HT1080 (cell line): ENCODE measurements around the gene CR1L. TPM values are rescaled to one million over a fixed set of nuclear protein-coding genes. Genes with fewer than 3 reads are reported as not detected.
"Not testable (repeated sequence)": the region's sequence is repeated elsewhere in the genome, so short reads cannot be mapped to it uniquely, and the experiment has no call there.

Experiments used
- DNase-seq: peaks from one replicate; pipeline ENCODE4 v3.0.0-alpha.2; 2015; ENCODE audit warnings: low read depth
- polyA plus RNA-seq, 2 experiments: library from polyadenylated mRNA; depleted of rRNA; stranded (reverse); fragments of >200 nt; gene quantifications; 2 replicates each; pipeline ENCODE4 v1.2.3, GENCODE V29; 2015
- total RNA-seq: library from RNA; depleted of rRNA; stranded (reverse); fragments of >200 nt; shearing (Covaris generic); gene quantifications from 2 replicates; pipeline ENCODE4 v1.2.3, GENCODE V29; 2014; rRNA removed

Gene CR1L
- total RNA-seq, result not detected in 2 replicates
- polyA plus RNA-seq (2015; cell fraction: cytosol; rRNA removed), result not detected in 2 replicates
- not detected in 2 replicates for polyA plus RNA-seq (2015; cell fraction: nucleus; rRNA removed)

DNA sequence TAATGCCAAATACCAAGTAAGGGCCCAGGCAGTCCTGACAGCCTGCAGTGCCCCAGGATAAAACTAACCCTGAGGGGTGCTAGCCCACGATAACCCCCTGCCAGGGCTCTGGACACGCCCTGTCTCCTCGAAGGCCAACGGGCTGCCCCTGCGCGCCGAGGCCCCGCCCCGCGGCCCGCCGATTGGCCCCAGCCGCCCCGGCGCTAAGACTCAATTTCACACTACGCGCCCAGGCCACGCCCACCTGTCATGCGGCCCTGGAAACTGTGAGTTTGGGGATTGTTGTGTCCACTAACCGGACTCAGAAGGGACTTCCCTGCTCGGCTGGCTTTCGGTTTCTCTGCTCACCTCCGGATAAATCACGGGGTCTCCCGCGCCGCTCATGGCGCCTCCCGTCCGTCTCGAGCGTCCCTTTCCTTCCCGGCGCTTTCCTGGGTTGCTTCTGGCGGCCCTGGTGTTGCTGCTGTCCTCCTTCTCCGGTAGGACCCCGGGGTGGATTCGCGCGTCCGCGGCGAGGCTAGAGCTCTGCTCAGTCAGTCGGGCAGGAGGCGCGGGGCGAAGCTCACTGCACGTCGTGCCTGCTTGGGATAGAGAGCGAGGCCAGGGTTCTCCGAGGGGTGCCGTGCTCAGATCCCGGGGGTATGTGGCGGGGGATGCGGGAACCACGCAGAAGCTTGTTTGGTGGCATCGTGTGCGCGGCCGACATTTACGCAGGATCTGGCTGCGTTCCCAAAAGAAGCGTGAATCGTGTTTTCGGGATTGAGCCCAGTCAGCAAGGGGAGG is at the start of gene CR1L:
TSS of gene CR1L (plus strand) at position 282 of the 783 bp plus-strand sequence. CDS start at position 383, 101 bp downstream.
- no peak for DNase-seq

DNA sequence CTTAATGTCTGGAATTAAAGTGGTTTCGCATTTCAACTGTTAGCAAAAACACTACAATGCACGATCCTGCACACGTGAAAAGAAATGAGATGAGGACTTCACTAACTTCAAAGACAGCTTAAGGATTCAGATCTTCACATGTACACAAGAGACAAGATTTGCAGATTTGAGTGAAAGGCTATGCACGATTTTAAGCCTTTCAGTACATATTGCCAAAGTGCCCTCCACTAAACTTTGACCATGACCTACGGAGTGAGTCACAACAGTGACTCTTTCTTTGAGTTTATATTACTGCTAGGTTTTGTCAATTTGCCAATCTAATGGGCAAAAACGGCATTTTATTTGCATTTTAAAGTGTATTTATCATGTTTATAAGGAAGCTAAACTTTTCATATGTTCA is 41.2 kb upstream of the CR1L start:
- DNase-seq, result peak; percentile 12

DNA sequence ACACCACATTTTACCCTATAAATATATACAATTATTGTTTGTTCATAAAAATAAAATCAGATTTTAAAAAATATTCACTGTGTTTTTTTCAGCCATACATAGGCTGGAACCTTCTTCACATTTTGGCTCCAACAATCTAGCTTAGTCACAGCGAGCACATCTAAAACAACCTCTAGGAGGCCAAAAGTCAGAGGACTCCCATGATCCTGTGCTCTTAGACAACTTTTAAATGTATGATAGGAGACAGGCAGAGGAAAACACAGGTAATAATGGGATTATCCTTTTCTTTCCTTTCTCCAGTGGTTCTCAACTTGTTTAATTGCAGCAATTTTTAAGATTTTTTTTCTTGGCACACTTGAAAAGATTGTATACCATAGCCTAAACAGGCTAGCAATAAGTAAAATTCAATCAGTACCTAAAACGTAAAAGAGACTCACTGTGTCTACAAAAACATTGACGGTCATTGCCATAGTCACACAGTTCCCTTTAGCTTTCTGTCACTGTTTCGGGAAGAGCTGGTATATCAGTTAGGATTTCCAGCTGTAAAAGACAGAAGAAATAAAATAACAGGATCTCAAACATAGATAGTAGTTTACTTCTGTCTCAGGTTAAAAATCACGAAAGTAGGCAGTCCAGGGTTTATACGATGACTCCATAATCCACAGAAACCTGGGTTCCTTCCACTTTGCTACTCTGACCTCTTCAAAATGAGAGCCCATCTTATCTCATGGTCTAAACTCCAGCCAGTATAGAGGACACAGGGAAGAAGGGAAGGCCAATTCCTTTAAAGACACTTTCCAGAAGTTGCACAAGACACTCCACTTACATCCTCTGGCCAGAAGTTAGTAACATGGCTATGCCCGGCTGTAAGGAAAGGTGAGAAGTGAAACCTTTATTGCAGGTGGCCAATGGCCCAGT is 39.2 kb upstream of the CR1L start:
- DNase-seq, result no peak

DNA sequence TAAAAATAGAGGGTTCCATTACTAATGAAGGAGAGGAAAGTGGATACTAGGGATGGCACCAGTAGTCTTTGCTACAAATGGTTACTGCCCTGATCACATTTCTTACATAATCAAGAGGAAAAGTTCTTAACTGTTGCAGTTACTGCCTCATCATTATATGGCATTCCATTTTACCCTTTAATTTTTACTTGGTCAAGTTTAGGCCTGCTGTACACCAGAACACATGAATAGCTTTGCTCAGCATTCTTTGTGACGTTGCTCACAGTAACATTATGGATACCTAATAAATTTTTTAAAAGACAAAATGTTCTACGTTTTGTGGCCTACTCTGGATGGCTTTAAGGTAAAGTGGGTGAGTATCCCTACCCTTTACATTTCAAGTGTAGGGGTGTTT is 38.6 kb upstream of the CR1L start:
- no peak for DNase-seq

DNA sequence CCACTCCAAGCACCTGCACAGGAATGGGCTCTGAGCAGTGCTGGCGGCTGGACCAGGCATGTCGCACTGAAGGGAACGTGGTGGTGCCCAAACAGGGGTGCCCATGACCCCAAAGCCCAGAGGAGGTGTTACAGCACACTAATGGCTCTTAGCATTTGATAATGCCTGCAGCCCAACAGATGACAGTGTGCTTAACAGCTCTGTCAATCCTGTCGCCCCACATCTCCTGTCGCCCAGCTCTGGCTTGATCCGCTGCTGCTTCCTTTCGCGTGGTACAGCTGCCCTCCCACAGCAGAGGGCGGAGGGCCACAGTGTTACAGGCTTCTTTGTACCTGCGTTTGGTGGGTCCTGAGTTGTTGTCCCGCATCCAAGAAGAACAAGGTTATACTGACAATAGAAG is 32.2 kb upstream of the CR1L start:
- DNase-seq, result no peak

DNA sequence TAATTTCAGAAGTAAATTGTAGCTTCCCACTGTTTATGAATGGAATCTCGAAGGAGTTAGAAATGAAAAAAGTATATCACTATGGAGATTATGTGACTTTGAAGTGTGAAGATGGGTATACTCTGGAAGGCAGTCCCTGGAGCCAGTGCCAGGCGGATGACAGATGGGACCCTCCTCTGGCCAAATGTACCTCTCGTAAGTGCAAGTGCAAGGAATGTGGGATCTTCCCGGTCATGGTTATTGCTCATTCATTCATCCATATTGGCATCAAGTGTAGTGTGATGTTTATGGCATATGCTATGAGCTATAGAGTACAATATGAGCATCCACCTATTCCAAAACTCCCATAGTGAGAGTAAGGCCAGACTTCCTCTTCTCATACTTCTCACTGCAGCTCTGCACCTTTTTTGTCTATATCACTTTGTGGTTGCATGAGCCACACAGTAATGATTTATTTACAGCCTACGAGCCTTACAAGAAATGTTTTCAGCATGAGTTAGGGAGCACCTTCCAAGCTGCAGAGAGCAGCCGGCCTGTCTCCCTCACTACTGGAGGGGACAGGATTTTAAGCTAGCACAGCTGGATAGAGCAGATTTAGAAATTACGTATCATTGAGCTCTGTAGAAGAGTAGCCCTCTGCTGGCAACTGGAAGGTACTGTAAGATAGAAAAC is 24.9 kb upstream of the CR1L start:
- DNase-seq, result peak; percentile 39

DNA sequence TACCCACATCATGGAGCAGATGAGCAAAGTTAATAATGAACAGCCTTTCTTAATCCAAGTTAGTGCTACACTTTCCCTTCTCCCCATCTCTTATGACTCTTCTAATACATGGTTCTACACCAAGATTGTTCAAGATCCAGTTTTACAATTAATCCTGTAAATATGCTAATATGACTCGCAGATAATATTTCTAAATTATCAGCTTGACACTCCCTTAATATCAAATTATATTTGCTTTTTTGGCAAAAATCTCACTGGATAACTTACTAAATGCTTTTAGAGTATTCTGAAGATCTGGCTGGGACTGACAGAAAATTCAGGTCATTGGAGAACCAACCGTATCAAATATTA is 24.4 kb upstream of the CR1L start:
- DNase-seq, result no peak

DNA sequence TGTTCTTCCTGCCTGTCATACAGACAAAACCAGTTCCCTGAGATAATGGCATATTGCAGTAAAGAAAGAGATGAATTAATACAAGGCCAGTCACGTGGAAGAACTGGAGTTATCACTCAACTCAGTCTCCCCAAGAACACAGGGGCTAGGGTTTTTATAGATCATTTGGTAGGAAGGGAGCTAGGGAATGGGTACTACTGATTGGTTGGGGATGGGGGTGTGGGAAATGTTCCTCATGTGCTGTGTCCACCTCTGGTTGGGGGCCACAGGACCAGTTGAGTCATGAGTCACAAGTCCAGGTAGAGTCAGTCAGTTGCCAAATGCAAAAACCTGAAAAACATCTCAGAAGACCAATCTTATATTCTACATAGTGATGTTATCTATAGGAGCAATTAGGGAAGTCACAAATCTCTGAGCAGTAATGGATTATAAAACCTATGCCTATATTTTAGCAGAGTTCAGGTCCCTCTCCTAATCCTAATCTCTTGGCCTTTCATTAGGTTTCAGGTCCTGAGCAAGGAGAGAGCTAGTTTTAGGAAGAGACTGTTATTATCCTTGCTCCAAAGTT is 19.3 kb upstream of the CR1L start:
- DNase-seq, result not testable (repeated sequence)

DNA sequence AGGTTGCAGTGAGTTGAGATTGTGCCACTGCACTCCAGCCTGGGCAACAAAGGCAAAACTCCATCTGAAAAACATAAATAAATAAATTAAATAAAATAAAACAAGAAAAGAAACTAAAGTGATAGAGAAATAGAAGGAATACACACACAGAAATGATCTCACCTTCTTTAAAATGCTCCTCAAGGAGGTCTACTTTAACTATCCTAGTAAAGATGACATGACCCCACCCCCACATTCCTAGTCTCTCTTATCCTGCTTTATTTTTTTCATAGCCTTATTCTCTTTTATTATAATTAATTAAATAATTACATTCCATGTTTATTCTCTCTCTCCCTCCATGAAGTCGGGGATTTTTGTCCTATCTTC is 18.0 kb upstream of the CR1L start:
- DNase-seq, result no peak

DNA sequence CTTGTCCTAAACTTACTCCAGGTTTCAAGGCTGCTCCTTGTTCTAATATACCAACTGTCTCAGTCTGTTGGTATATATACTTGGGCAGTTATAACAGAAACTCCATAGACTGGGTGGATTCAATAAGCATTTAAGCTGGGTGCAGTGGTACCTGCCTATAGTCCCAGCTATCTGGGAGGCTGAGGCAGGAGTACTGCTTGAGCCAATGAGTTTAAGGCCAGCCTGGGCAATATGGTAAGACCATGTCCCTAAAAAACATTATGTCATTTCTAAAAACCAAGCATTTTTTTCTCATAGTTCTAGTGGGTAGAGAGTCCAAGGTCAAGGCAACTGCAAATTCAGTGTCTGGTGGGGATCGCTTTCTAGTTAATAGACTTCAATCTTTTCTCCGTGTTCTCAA is 17.4 kb upstream of the CR1L start:
- no peak for DNase-seq

DNA sequence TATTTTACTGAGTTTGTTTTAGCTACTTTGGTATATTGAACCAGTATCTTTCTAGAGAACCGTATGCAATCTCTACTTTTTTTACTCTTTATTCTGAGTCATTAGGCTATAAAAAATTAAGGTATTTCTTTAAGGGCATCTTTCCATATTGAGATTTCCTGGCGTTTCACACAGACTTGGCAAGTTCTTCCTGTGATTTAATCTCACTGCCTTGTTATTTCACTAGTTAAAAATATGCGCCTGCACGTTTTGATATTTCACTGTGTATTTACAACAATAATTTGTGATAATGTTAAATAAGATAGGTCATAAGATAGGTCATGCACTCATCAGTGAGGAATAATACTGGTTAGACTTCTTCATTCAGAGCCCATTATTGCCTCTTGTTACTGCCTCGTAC is 16.2 kb upstream of the CR1L start:
- no peak for DNase-seq

DNA sequence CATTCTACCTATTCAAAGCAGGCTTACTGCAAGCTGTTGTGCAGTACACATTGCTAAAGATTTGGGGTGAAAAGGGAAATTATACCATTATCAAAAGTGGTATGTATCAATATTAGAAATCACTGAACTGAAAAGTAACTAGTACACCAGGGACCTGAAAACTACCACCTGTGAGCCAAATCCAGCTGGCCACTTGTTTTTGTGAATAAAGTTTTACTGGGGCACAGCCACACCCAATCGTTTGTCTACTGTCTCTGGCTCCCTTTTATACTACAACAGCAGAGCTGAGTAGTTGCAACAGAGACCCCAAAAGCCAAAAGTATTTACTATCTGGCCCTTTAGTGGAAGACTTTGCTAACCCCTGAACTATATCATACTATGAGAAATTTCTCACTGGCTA is 13.8 kb upstream of the CR1L start:
- no peak for DNase-seq

DNA sequence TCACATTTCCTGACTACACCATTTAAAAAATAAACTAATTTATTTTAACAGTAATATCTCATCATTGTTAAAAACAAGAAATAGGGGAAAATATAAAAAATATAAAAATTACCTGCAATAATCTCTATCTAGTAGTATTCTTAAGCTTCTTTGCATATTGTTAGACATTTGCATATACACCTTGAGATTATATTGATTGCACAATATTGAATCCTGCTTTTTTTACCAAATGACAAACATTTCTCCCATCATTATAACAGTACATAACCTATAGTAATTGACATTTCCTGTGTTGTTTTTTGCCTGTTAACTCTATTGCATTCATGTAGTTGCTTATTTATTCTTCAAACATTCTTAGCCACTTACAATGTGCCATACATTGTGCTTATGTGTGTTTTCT is 11.7 kb upstream of the CR1L start:
- no peak for DNase-seq

DNA sequence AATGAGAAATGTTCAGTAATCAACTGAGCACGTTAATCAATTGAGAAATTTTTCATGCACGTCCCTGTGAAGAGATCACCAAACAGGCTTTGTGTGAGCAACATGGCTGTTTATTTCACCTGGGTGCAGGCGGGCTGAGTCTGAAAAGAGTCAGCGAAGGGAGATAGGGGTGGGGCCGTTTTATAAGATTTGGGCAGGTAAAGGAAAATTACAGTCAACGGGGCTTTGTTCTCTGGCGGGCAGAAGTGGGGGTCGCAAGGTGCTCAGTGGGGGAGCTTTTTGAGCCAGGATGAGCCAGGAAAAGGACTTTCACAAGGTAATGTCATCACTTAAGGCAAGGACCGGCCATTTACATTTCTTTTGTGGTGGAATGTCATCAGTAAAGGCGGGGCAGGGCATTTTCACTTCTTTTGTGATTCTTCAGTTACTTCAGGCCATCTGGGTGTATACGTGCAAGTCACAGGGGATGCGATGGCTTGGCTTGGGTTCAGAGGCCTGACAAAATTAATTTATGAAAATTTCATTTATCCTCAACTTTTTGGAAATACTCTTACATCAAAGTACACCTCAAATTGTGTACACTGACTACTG is 11.1 kb upstream of the CR1L start:
- DNase-seq, result not testable (repeated sequence)

DNA sequence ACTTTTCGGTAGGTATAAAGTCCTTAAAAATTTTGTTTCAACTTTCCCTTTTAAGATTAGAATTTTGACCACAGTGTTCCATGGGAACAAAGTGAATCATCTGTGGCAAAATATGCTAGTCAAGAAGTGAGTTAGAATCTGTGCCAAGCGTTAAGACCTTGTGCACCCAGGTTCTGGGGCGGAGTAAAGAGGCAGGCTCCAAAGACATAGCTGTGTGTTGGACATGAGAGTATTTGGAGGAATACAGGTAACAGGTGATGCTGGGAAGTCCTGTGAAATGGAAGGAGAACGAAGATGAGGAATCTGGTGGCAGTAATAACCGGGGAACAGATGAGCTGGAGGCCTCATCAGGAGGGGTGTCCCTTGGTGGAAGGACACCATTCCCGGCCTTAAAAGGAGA is 10.6 kb upstream of the CR1L start:
- not testable (repeated sequence) for DNase-seq

DNA sequence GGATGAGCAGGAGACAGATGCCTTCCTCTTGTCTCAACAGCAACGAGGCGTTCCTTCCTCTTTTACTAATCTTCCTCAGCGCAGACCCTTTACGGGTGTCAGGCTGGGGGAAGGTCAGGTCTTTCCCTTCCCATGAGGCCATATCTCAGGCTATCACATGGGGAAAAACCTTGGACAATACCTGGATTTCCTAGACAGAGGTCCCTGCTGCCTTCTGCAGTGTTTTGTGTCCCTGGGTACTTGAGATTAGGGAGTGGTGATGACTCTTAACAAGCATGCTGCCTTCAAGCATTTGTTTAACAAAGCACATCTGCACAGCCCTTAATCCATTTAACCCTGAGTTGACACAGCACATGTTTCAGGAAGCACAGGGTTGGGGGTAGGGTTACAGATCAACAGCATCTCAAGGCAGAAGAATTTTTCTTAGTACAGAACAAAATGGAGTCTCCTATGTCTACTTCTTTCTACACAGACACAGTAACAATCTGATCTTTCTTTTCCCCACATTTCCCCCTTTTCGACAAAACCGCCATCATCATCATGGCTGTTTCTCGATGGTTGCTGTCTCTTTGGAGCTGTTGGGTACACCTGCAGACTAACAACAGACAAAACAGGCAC is 9.3 kb upstream of the CR1L start:
- DNase-seq, result not testable (repeated sequence)

DNA sequence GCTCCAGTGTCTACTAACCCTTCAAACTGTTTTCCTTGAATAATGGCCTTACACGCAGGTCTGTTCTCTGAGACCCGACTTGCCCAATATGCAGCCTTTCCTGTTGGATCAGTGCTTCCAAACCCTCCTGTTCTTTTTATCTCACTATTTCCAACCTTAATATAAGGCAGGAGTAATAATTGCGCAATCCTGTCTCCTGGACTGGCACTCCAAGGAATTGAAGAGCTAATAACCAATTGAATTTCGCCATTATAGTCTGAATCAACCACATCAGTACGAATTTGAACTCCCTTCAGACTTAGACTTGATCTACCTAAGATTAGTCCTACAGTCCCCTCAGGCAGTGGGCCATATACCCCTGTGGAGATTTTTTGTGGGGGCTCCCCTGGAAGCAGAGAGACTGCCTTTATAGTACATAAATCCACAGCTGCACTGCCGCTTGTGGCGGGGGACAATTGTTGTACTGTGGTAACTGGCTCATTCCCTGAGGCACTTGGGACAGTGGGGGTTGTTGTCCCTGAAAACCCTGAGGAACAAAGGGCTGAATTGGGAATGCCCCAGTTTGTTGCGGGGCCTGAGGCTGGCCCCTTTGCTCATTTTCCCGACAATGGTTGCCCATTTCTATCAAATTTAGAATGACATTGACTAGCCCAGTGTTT is 6.3 kb upstream of the CR1L start:
- DNase-seq, result not testable (repeated sequence)

DNA sequence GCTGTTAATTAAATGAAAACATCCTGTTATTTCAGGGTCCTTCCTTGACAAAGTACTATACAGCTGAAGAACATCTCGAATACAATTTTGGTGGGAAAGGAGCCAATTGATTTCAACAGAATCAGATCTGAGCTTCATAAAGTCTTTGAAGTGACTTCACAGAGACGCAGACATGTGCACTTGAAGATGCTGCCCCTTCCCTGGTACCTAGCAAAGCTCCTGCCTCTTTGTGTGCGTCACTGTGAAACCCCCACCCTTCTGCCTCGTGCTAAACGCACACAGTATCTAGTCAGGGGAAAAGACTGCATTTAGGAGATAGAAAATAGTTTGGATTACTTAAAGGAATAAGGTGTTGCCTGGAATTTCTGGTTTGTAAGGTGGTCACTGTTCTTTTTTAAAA is 5.6 kb upstream of the CR1L start:
- DNase-seq, result not testable (repeated sequence)

DNA sequence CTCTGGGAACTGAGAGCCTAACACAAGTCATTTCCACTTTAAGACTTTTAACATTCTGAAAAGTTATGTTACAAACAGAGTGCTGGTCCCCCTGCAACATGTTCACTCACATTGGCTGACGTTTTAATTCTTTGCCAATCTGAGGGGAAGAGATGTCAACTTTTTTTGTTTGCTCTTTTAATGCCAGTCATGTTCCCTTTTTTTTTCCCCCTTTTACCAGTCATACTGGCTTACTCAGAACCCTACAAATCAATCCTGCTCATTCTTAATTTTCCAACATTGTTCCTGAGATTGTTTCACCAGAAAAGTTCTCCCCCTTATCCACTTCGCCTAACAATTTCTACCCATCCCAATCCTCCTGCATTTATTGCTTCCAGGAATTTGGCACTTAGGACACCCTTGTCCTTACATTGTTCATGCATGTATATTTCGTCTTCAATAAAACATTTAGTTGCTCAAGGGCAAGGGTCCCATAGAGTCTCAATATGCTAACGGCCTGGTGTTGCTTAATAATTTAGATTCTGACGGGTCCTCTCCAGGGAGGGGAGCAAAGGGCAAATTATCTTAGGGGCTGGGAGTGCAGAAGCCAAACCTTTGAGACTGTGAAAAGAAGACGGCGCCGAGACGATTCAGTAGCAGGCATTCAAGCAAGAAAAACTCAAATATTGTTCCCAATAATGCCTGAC is 624 bp upstream of the CR1L start:
- no peak for DNase-seq
